GM23338 (cell line): Measurements from ENCODE around the gene KLK7. TPM values are rescaled to one million over a fixed set of nuclear protein-coding genes. Genes with fewer than 3 reads are reported as not detected.

Experiments
- ATAC-seq: fragments of 200-7000 bp; cut with Tn5 transposase; 3 replicates; pipeline ENCODE4 v1.9.1; 2020
- DNase-seq: peaks from one replicate; pipeline ENCODE4 v3.0.0-alpha.2; 2015; ENCODE audit warnings: low spot score
- H2AFZ ChIP-seq: fragments of 200-600 bp; sonication (generic); 2 replicates; pipeline ENCODE4 v1.8.0; 2016; ENCODE audit warnings: antibody characterized with exemption, mild to moderate bottlenecking, moderate library complexity
- H3F3A ChIP-seq: fragments of 200-600 bp; sonication (generic); replicated peaks from 2 replicates; pipeline ENCODE4 v1.8.0; 2017; ENCODE audit warnings: antibody characterized with exemption, mixed run types, low read depth
- H3K27ac ChIP-seq: fragments of 200-600 bp; sonication (generic); 2 replicates; pipeline ENCODE4 v1.6.1; 2016; ENCODE audit warnings: low read depth
- H3K27me3 ChIP-seq: fragments of 200-600 bp; sonication (generic); 2 replicates; pipeline ENCODE4 v1.8.0; 2016; ENCODE audit warnings: mild to moderate bottlenecking, mixed run types, moderate library complexity; ENCODE audit not compliant: insufficient read depth
- H3K36me3 ChIP-seq: fragments of 200-600 bp; sonication (generic); 2 replicates; pipeline ENCODE4 v1.8.0; 2016; ENCODE audit warnings: mild to moderate bottlenecking; ENCODE audit not compliant: insufficient read depth
- H3K4me1 ChIP-seq: fragments of 200-600 bp; sonication (generic); 2 replicates; pipeline ENCODE4 v1.8.0; 2016; ENCODE audit warnings: mild to moderate bottlenecking, moderate library complexity; ENCODE audit not compliant: insufficient read depth
- H3K4me2 ChIP-seq: fragments of 200-600 bp; sonication (generic); 2 replicates; pipeline ENCODE4 v1.7.1; 2017; ENCODE audit warnings: mixed run types
- H3K4me3 ChIP-seq: fragments of 200-600 bp; sonication (generic); 2 replicates; pipeline ENCODE4 v1.6.1; 2016; ENCODE audit warnings: mixed run types
- H3K79me2 ChIP-seq: fragments of 200-600 bp; sonication (generic); replicated peaks from 2 replicates; pipeline ENCODE4 v1.8.0; 2017; ENCODE audit warnings: mild to moderate bottlenecking; ENCODE audit not compliant: insufficient read depth
- H3K9me2 ChIP-seq: fragments of 200-600 bp; sonication (generic); 2 replicates; pipeline ENCODE4 v1.8.0; 2017; ENCODE audit not compliant: insufficient read depth
- H4K20me1 ChIP-seq: fragments of 200-600 bp; sonication (generic); replicated peaks from 2 replicates; pipeline ENCODE4 v1.8.0; 2017; ENCODE audit warnings: mild to moderate bottlenecking; ENCODE audit not compliant: insufficient read depth
- H3K27ac Mint-ChIP-seq: 2 replicates; pipeline ENCODE4 v1.8.0; 2020; ENCODE audit warnings: inconsistent platforms, mild to moderate bottlenecking, moderate library complexity, mixed read lengths
- H3K27me3 Mint-ChIP-seq: 3 replicates; pipeline ENCODE4 v1.8.0; 2022; ENCODE audit warnings: low read depth, mild to moderate bottlenecking, moderate library complexity, mixed read lengths, inconsistent platforms; ENCODE audit not compliant: insufficient read depth, poor library complexity
- H3K36me3 Mint-ChIP-seq: 3 replicates; pipeline ENCODE4 v1.8.0; 2021; ENCODE audit warnings: low read depth, mild to moderate bottlenecking, inconsistent platforms, moderate library complexity, mixed read lengths
- H3K4me1 Mint-ChIP-seq: 3 replicates; pipeline ENCODE4 v1.8.0; 2020; ENCODE audit warnings: mild to moderate bottlenecking, inconsistent platforms, mixed read lengths
- H3K4me3 Mint-ChIP-seq: 3 replicates; pipeline ENCODE4 v1.8.0; 2021; ENCODE audit warnings: moderate library complexity, mild to moderate bottlenecking, inconsistent platforms, mixed read lengths
- H3K9me3 Mint-ChIP-seq: 3 replicates; pipeline ENCODE4 v1.8.0; 2020; ENCODE audit warnings: moderate library complexity, mild to moderate bottlenecking, inconsistent platforms, mixed read lengths
- CREB1 ChIP-seq: fragments of 250-450 bp; sonication (Bioruptor Pico); IDR thresholded peaks from 2 replicates; pipeline ENCODE4 v1.5.0; 2020; ENCODE audit warnings: low read depth, mild to moderate bottlenecking, moderate library complexity
- CTCF ChIP-seq, 2 experiments: fragments of 200-600 bp in 1 of 2; sonication (generic) in 1 of 2; conservative IDR thresholded peaks; 2 replicates each; pipeline versions ENCODE4 v1.5.1 to v1.6.1; 2016 to 2017; ENCODE audit warnings: antibody characterized with exemption in 2 of 2, low read depth in 2 of 2, mild to moderate bottlenecking in 2 of 2, moderate library complexity in 1 of 2
- EZH2 ChIP-seq: fragments of 200-600 bp; sonication (generic); IDR thresholded peaks from one replicate; pipeline ENCODE4 v1.8.0; 2017; ENCODE audit warnings: antibody characterized with exemption, mild to moderate bottlenecking, low read depth; ENCODE audit not compliant: unreplicated experiment
- EZH2phosphoT487 ChIP-seq: fragments of 200-600 bp; sonication (generic); IDR thresholded peaks from one replicate; pipeline ENCODE4 v1.8.1; 2018; ENCODE audit warnings: antibody characterized with exemption; ENCODE audit not compliant: unreplicated experiment
- JUNB ChIP-seq: IDR thresholded peaks from one replicate; pipeline ENCODE4 v1.6.1; 2016; ENCODE audit warnings: antibody characterized with exemption; ENCODE audit not compliant: unreplicated experiment
- NANOG ChIP-seq: IDR thresholded peaks from 2 replicates; pipeline ENCODE4 v1.6.1; 2016; ENCODE audit warnings: antibody characterized with exemption, borderline replicate concordance
- POLR2AphosphoS5 ChIP-seq: IDR thresholded peaks from 2 replicates; pipeline ENCODE4 v1.6.1; 2016; ENCODE audit warnings: antibody characterized with exemption, low read depth
- STAT1 ChIP-seq: IDR thresholded peaks from one replicate; pipeline ENCODE4 v1.6.1; 2016; ENCODE audit warnings: antibody characterized with exemption; ENCODE audit not compliant: unreplicated experiment
- ZNF114 ChIP-seq: fragments of 250-450 bp; sonication (Bioruptor Pico); IDR thresholded peaks from 2 replicates; pipeline ENCODE4 v1.5.0; 2020; ENCODE audit warnings: mild to moderate bottlenecking, moderate library complexity
- ZNF331 ChIP-seq: fragments of 250-450 bp; sonication (Bioruptor Pico); IDR thresholded peaks from 2 replicates; pipeline ENCODE4 v1.5.0; 2020; ENCODE audit warnings: low read depth, mild to moderate bottlenecking, moderate library complexity
- polyA plus RNA-seq: library from polyadenylated mRNA; unstranded; fragments of >200 nt; fragmentation: Nextera tagmentation; extraction: Ambion mirVana; gene quantifications from 2 replicates; pipeline ENCODE4 v1.2.1, GENCODE V29; 2016
- total RNA-seq: library from RNA; depleted of rRNA; stranded (reverse); fragments of >200 nt; shearing (Covaris generic); gene quantifications from 2 replicates; pipeline ENCODE4 v1.2.3, GENCODE V29; 2014
- TF ChIP-seq, protein P1 (sequence below): IDR thresholded peaks from 2 replicates; pipeline ENCODE4 v1.6.1; 2016; ENCODE audit warnings: antibody characterized with exemption

KLK7 gene
- total and polyA plus RNA-seq, 2 experiments from 2014 or later = 1.1 to 1.4 TPM

- ATAC-seq = peak; percentile 39
Observed at GRCh38 chr19:51018745-51019543, 35.2 kb upstream of the KLK7 start.

GRCh38 chr19:51016798-51017683, 33.3 kb upstream of the KLK7 start:
- Histone ChIP-seq H3F3A (no peaks in the 10 kb centered on the region), H3K9me2 (no peaks in the 10 kb centered on the region), H2AFZ (peak overlapping the region; percentile 96), H3K4me2 (peak overlapping the region; percentile 86), H4K20me1 (no peaks in the 10 kb centered on the region), H3K36me3 (no peaks in the 10 kb centered on the region), H3K4me1 (peaks cover 5% of the 10 kb centered on the region; the same call in 1 of the 2 replicates), H3K4me3 (peak overlapping the region; percentile 93), H3K27me3 (peaks cover 32% of the 10 kb centered on the region), H3K79me2 (no peaks in the 10 kb centered on the region), H3K27ac (no peak overlapping the region)
- peaks cover 3% of the 10 kb centered on the region; the same call in 1 of the 3 replicates for H3K36me3 Mint-ChIP-seq
- peak overlapping the region; percentile 86 for H3K4me3 Mint-ChIP-seq
- ATAC-seq (peak; percentile 70), DNase-seq (peak; percentile 94)
- H3K27me3 Mint-ChIP-seq = peaks cover 32% of the 10 kb centered on the region
- peaks cover 10% of the 10 kb centered on the region for H3K9me3 Mint-ChIP-seq
- no peak overlapping the region for H3K27ac Mint-ChIP-seq
- H3K4me1 Mint-ChIP-seq = peaks cover 11% of the 10 kb centered on the region
- peak; percentile 87 to 96 for TF ChIP-seq CTCF (conservative IDR thresholded peaks at IDR 0.05; ENCODE audit: low read depth in 2 of 2)
- peak; percentile 50 for TF ChIP-seq CREB1
- TF ChIP-seq ZNF114 = no peak
- no peak for TF ChIP-seq JUNB
- no peak for TF ChIP-seq ZNF331 (CRISPR knock-in tag)
- no peak for TF ChIP-seq NANOG
- no peak for TF ChIP-seq STAT1
- TF ChIP-seq, protein P1, sequence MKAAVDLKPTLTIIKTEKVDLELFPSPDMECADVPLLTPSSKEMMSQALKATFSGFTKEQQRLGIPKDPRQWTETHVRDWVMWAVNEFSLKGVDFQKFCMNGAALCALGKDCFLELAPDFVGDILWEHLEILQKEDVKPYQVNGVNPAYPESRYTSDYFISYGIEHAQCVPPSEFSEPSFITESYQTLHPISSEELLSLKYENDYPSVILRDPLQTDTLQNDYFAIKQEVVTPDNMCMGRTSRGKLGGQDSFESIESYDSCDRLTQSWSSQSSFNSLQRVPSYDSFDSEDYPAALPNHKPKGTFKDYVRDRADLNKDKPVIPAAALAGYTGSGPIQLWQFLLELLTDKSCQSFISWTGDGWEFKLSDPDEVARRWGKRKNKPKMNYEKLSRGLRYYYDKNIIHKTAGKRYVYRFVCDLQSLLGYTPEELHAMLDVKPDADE = peak; percentile 32; the same call in 1 of the 2 replicates
- peak; percentile 44; the same call in 1 of the 2 replicates for TF ChIP-seq POLR2AphosphoS5
- TF ChIP-seq EZH2phosphoT487 = no peak

More at GRCh38 chr19:51018745-51019543, 35.2 kb upstream of the KLK7 start:
- no peak overlapping the region for H3K27ac Mint-ChIP-seq
- Histone ChIP-seq H3K4me3 (peak overlapping the region; percentile 65), H3K4me2 (peak overlapping the region; percentile 88), H3K79me2 (no peaks in the 10 kb centered on the region), H3K27ac (no peak overlapping the region), H3K36me3 (no peaks in the 10 kb centered on the region), H3F3A (no peaks in the 10 kb centered on the region), H4K20me1 (no peaks in the 10 kb centered on the region), H3K4me1 (peaks cover 5% of the 10 kb centered on the region; the same call in 1 of the 2 replicates), H3K27me3 (peaks cover 32% of the 10 kb centered on the region), H2AFZ (peak overlapping the region; percentile 85), H3K9me2 (no peaks in the 10 kb centered on the region)
- H3K9me3 Mint-ChIP-seq = peaks cover 10% of the 10 kb centered on the region
- peaks cover 3% of the 10 kb centered on the region; the same call in 1 of the 3 replicates for H3K36me3 Mint-ChIP-seq
- H3K4me3 Mint-ChIP-seq = peak overlapping the region; percentile 86
- H3K4me1 Mint-ChIP-seq = peaks cover 15% of the 10 kb centered on the region
- TF ChIP-seq EZH2 (peak; percentile 36), ZNF114 (no peak)
- peak; percentile 73 for DNase-seq
- H3K27me3 Mint-ChIP-seq = peaks cover 35% of the 10 kb centered on the region
